Neural crest cell (in vitro differentiated cells): ENCODE results near the gene MCM8. TPM values are rescaled to one million over a fixed set of nuclear protein-coding genes. Genes with fewer than 3 reads are reported as not detected.

Experiments used
- DNase-seq: peaks from one replicate; pipeline ENCODE4 v3.0.0; 2021; ENCODE audit warnings: low read depth, mixed read lengths, low spot score
- H3K27ac Mint-ChIP-seq: one replicate; pipeline ENCODE4 v1.8.0; 2021; ENCODE audit warnings: mild to moderate bottlenecking, mixed read lengths; ENCODE audit not compliant: unreplicated experiment
- H3K27me3 Mint-ChIP-seq: 2 replicates; pipeline ENCODE4 v1.8.0; 2021; ENCODE audit warnings: low read depth, mild to moderate bottlenecking, mixed read lengths
- H3K36me3 Mint-ChIP-seq: 2 replicates; pipeline ENCODE4 v1.8.0; 2021; ENCODE audit warnings: low read depth, mild to moderate bottlenecking, mixed read lengths
- H3K4me1 Mint-ChIP-seq: 2 replicates; pipeline ENCODE4 v1.8.0; 2021; ENCODE audit warnings: mixed read lengths
- H3K4me3 Mint-ChIP-seq: one replicate; pipeline ENCODE4 v1.8.0; 2021; ENCODE audit warnings: mild to moderate bottlenecking, mixed read lengths
- H3K9me3 Mint-ChIP-seq: 2 replicates; pipeline ENCODE4 v1.8.0; 2021; ENCODE audit warnings: mixed read lengths
- total RNA-seq: library from RNA; stranded (reverse); gene quantifications from 2 replicates; pipeline ENCODE4 v1.2.1, GENCODE V29; 2021
- TF ChIP-seq, protein P1 (sequence below): fragments of 200-600 bp; sonication (generic); conservative IDR thresholded peaks from 2 replicates; pipeline ENCODE4 v1.5.0; 2021; ENCODE audit warnings: antibody characterized with exemption, mild to moderate bottlenecking

The MCM8 gene
- total RNA-seq, 1 donor from 2014 or later, result 36.2 TPM

GRCh38 chr20:5975778-5976177, 25.3 kb downstream of the MCM8 start:
- no peak for DNase-seq
- Mint-ChIP-seq H3K9me3 (no peaks in the 10 kb centered on the region), H3K27me3 (no peaks in the 10 kb centered on the region), H3K27ac (no peak overlapping the region), H3K4me3 (no peak overlapping the region), H3K4me1 (no peaks in the 10 kb centered on the region), H3K36me3 (peaks cover 9% of the 10 kb centered on the region)
- TF ChIP-seq, protein P1, sequence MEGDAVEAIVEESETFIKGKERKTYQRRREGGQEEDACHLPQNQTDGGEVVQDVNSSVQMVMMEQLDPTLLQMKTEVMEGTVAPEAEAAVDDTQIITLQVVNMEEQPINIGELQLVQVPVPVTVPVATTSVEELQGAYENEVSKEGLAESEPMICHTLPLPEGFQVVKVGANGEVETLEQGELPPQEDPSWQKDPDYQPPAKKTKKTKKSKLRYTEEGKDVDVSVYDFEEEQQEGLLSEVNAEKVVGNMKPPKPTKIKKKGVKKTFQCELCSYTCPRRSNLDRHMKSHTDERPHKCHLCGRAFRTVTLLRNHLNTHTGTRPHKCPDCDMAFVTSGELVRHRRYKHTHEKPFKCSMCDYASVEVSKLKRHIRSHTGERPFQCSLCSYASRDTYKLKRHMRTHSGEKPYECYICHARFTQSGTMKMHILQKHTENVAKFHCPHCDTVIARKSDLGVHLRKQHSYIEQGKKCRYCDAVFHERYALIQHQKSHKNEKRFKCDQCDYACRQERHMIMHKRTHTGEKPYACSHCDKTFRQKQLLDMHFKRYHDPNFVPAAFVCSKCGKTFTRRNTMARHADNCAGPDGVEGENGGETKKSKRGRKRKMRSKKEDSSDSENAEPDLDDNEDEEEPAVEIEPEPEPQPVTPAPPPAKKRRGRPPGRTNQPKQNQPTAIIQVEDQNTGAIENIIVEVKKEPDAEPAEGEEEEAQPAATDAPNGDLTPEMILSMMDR, result no peak

DNA sequence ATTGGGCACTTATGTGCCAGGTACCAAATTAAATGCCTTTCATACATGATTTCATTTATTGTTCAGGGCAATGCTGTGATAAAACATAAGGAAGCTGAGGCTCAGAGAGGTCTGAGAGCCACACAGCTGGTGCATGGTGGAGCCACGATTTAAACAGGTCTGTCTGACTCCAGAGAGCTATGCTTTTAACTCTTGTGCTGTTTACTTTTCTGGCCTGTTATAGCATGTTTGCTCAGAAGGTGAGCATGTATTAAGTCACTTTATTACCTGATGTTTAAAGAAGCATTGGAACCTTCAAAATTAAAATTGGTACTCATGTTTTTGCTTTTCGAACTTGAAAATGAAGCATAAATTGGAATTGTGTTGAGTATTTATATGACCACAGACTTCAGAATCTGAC, 26.8 kb downstream of the MCM8 start:
- Mint-ChIP-seq H3K4me1 (no peaks in the 10 kb centered on the region), H3K27ac (no peak overlapping the region), H3K4me3 (no peak overlapping the region), H3K9me3 (no peaks in the 10 kb centered on the region), H3K27me3 (no peaks in the 10 kb centered on the region), H3K36me3 (peaks cover 9% of the 10 kb centered on the region)
- TF ChIP-seq, protein P1, result no peak
- no peak for DNase-seq

- no peak for DNase-seq
- Mint-ChIP-seq H3K4me1 (no peaks in the 10 kb centered on the region), H3K4me3 (no peak overlapping the region), H3K36me3 (peaks cover 9% of the 10 kb centered on the region), H3K9me3 (no peaks in the 10 kb centered on the region), H3K27ac (no peak overlapping the region), H3K27me3 (no peaks in the 10 kb centered on the region)
- TF ChIP-seq, protein P1, result no peak
These were observed 27.5 kb downstream of the MCM8 start for GRCh38 chr20:5977975-5978374.

DNA sequence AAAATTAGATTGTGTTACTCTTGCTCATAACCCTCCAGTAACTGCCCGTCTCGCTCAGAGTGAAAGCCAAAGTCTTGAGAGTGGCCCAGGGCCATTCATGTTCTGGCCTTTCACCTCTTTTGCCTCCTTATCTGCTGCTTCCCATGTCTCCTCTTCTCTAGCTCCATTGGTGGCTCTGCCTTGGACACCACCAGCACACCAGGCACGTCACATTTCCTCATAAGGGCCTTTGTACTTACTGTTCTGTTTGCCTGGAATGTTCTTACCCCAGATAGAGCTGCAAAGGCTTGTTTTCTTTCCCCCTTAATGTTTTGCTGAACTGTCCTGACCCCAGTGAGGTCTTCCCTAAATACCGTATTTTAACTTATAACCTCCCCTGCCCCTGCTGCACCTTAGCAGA, 29.3 kb downstream of the MCM8 start:
- TF ChIP-seq, protein P1, result no peak
- Mint-ChIP-seq H3K27me3 (no peaks in the 10 kb centered on the region), H3K4me3 (no peak overlapping the region), H3K36me3 (peaks cover 5% of the 10 kb centered on the region), H3K9me3 (no peaks in the 10 kb centered on the region), H3K27ac (no peak overlapping the region), H3K4me1 (no peaks in the 10 kb centered on the region)
- DNase-seq, result no peak

DNA sequence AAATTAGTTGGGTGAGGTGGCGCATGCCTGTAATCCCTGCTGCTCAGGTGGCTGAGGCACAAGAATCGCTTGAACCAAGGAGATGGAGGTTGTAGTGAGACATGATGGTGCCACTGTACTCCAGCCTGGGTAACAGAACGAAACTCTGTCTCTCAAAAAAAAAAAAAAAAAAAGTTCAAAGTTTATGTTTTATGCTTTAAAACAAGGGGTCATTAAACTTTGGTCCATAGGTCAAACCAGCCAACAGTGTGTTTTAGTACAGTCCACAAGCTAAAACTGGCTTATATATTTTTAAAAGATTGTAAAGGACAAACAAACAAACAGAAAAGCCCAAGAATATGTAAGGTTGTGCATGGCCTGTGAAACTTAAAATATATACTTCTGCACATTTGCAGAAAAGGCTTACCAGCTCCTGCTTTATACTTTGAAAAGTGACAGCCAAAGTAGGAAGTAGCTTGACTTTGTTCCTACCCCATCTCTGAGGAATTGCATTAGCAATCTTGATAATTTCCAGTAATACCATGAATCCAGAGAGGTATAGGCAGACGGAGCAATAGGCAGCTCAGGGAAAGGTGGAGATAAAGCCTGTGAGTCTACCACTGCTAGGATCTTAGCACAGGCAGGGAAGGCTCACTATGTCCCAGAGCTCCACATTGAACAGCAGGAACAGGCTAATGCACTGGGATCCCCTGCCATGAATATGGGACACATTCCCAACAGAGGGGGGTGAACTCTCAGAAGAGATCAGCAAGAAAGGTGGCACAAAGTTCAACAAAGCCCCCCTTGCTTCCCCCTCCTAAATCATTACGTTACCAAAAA, 30.5 kb downstream of the MCM8 start:
- H3K36me3 Mint-ChIP-seq, result peaks cover 5% of the 10 kb centered on the region
- H3K9me3 Mint-ChIP-seq, result no peaks in the 10 kb centered on the region
- no peaks in the 10 kb centered on the region for H3K4me1 Mint-ChIP-seq
- H3K4me3 Mint-ChIP-seq, result no peak overlapping the region
- TF ChIP-seq, protein P1, result no peak
- no peak for DNase-seq
- H3K27ac Mint-ChIP-seq, result no peak overlapping the region
- H3K27me3 Mint-ChIP-seq, result no peaks in the 10 kb centered on the region
